DND-41 (cell line): ENCODE results near the gene ABCC3.

Source experiments
- ATAC-seq: fragments of 200-7000 bp; cut with Tn5 transposase; 3 replicates; pipeline ENCODE4 v1.9.1; 2021; ENCODE audit warnings: low read depth; ENCODE audit not compliant: insufficient read depth
- DNase-seq: peaks from one replicate; pipeline ENCODE4 v3.0.0-alpha.2; 2020
- H2AFZ ChIP-seq: 2 replicates; pipeline ENCODE4 v1.6.0; 2012; ENCODE audit warnings: low read depth, low read length
- H3K27ac ChIP-seq: 2 replicates; pipeline ENCODE4 v1.5.1; 2012; ENCODE audit warnings: low read length, inconsistent platforms
- H3K27me3 ChIP-seq: fragments of 200-600 bp; sonication (generic); 2 replicates; pipeline ENCODE4 v1.6.0; 2012; ENCODE audit warnings: low read length, mild to moderate bottlenecking, inconsistent platforms; ENCODE audit not compliant: insufficient read depth, poor library complexity
- H3K36me3 ChIP-seq: 2 replicates; pipeline ENCODE4 v1.5.1; 2012; ENCODE audit warnings: low read length, inconsistent platforms; ENCODE audit not compliant: insufficient read depth
- H3K4me1 ChIP-seq: 2 replicates; pipeline ENCODE4 v1.5.1; 2012; ENCODE audit warnings: mild to moderate bottlenecking, low read length; ENCODE audit not compliant: insufficient read depth
- H3K4me2 ChIP-seq: 2 replicates; pipeline ENCODE4 v1.6.0; 2012; ENCODE audit warnings: mild to moderate bottlenecking, moderate library complexity, low read length, inconsistent platforms; ENCODE audit not compliant: insufficient read depth
- H3K4me3 ChIP-seq, 2 experiments: fragments of 200-600 bp in 1 of 2; shearing (Covaris generic) in 1 of 2; 2 replicates each; pipeline ENCODE4 v1.5.1; 2012 to 2016; ENCODE audit warnings: inconsistent platforms in 2 of 2, low read length in 2 of 2, mild to moderate bottlenecking in 2 of 2, low read depth in 1 of 2, moderate library complexity in 1 of 2
- H3K79me2 ChIP-seq: 2 replicates; pipeline ENCODE4 v1.6.0; 2012; ENCODE audit warnings: low read length, inconsistent platforms; ENCODE audit not compliant: insufficient read depth
- H3K9ac ChIP-seq: 2 replicates; pipeline ENCODE4 v1.6.0; 2012; ENCODE audit warnings: low read depth, mild to moderate bottlenecking, inconsistent platforms, low read length, moderate library complexity
- H3K9me3 ChIP-seq: 2 replicates; pipeline ENCODE4 v1.5.1; 2012; ENCODE audit warnings: low read length, moderate library complexity, mild to moderate bottlenecking, inconsistent platforms; ENCODE audit not compliant: insufficient read depth, severe bottlenecking
- H4K20me1 ChIP-seq: 2 replicates; pipeline ENCODE4 v1.6.0; 2012; ENCODE audit warnings: low read length; ENCODE audit not compliant: insufficient read depth
- EZH2 ChIP-seq: IDR thresholded peaks from 3 replicates; pipeline ENCODE4 v1.6.1; 2012; ENCODE audit warnings: borderline replicate concordance, low read depth, mild to moderate bottlenecking, moderate library complexity, low read length, inconsistent platforms; ENCODE audit not compliant: severe bottlenecking
- TF ChIP-seq, protein P1 (sequence below): IDR thresholded peaks from 2 replicates; pipeline ENCODE4 v1.5.1; 2012; ENCODE audit warnings: borderline replicate concordance, low read length, moderate library complexity, mild to moderate bottlenecking; ENCODE audit not compliant: poor library complexity, severe bottlenecking; ENCODE audit errors: extremely low read depth

The ABCC3 gene

DNA sequence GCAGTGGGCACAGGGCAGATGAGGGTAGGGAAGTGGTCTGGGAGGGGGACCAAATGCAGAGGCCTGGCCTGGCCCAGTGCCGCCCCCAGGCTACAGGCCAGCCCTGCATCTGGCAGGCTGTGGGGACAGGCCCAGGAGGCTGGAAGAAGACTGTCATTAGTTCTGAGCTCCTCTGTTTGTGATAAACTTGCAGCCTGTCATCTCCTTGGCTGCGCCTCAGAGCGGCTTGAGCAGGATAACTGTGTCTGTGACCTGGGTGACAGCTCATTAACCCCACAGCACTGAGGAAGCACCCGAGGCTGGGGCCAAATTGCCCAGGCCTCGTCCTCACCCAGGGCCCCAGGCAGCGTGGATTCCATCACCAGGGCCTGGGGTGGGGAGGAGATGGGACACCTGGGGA is 23.9 kb downstream of the ABCC3 start:
- H3K27ac ChIP-seq, result no peak overlapping the region

DNA sequence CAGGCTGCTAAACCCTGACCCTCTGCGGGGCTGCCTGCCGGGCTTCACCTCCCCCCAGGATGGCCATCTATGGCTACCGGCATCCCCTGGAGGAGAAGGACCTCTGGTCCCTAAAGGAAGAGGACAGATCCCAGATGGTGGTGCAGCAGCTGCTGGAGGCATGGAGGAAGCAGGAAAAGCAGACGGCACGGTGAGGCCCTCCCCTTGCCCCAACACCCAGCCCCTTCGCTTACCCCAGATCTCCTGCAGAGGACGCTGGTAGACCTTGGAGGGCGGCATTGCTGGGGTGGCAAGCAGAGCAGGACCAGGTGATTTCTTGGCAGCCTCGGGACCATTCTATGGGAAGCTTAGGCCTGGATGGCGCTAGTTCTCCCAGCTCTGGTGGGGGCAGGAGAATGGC is 24.5 kb downstream of the ABCC3 start:
- Histone ChIP-seq H3K4me1 (peaks cover 11% of the 10 kb centered on the region), H3K4me2 (no peak overlapping the region), H2AFZ (no peak overlapping the region)

More for the DNA sequence above, 23.9 kb downstream of the ABCC3 start:
- no peaks in the 10 kb centered on the region for H3K36me3 ChIP-seq
- no peaks in the 10 kb centered on the region for H3K27me3 ChIP-seq
- no peak overlapping the region for H3K4me3 ChIP-seq
- DNase-seq, result no peak
- no peak overlapping the region for H3K4me2 ChIP-seq
- no peak overlapping the region for H2AFZ ChIP-seq
- no peak overlapping the region for H3K9ac ChIP-seq
- no peaks in the 10 kb centered on the region for H3K79me2 ChIP-seq
- ATAC-seq, result no peak
- no peaks in the 10 kb centered on the region for H3K9me3 ChIP-seq
- no peaks in the 10 kb centered on the region; the same call in 1 of the 2 replicates for H4K20me1 ChIP-seq
- peaks cover 11% of the 10 kb centered on the region for H3K4me1 ChIP-seq
- no peak for TF ChIP-seq EZH2
- TF ChIP-seq, protein P1, sequence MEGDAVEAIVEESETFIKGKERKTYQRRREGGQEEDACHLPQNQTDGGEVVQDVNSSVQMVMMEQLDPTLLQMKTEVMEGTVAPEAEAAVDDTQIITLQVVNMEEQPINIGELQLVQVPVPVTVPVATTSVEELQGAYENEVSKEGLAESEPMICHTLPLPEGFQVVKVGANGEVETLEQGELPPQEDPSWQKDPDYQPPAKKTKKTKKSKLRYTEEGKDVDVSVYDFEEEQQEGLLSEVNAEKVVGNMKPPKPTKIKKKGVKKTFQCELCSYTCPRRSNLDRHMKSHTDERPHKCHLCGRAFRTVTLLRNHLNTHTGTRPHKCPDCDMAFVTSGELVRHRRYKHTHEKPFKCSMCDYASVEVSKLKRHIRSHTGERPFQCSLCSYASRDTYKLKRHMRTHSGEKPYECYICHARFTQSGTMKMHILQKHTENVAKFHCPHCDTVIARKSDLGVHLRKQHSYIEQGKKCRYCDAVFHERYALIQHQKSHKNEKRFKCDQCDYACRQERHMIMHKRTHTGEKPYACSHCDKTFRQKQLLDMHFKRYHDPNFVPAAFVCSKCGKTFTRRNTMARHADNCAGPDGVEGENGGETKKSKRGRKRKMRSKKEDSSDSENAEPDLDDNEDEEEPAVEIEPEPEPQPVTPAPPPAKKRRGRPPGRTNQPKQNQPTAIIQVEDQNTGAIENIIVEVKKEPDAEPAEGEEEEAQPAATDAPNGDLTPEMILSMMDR, result no peak

DNA sequence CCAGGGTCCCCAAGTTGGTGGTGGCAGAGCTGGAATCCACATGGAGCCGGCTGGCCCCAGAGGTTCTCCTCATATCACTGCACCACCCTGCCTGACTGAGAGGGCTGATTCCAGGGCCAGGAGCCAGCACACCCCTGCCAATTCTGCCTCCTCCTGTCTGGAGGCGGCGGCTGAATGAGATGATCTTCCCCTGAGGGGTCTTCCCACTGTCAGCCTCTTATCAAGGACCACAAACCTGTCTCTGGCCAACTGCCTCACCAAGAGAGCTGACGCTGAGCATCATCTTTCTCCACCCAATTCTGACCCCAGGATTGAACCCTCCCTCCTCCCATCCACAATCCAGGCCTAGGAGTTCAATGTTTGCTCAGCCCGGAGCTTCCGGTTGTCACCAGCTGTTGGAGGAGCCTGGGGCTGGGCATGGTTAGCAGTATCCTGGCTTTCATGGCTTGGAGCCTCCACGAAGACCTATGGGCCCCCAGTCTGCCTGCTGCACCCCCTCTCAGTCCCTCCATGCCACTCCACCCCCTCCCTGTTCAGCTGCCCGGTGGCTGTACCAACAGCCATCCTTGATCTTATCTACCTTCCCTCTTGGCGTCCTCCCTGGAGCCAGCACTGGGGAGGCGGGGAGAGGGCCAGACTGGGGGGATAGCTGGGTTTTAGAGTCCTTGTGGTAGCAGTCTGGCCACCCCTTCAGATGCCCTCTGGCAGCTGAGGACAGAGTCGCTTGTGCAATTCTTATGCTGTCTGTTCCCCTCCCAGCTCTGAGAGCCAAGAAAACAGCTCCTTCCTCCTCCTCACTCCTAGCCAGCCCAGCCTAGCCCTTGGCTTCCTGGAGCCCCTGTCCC is 25.6 kb downstream of the ABCC3 start:
- ATAC-seq, result no peak
- Histone ChIP-seq H3K4me2 (no peak overlapping the region), H3K36me3 (no peaks in the 10 kb centered on the region), H4K20me1 (no peaks in the 10 kb centered on the region; the same call in 1 of the 2 replicates), H3K27ac (no peak overlapping the region), H2AFZ (no peak overlapping the region), H3K4me3 (no peak overlapping the region), H3K27me3 (no peaks in the 10 kb centered on the region), H3K4me1 (peaks cover 11% of the 10 kb centered on the region), H3K9me3 (no peaks in the 10 kb centered on the region), H3K9ac (no peak overlapping the region), H3K79me2 (no peaks in the 10 kb centered on the region)
- TF ChIP-seq, protein P1, result no peak
- TF ChIP-seq EZH2, result no peak
- no peak for DNase-seq

More for the DNA sequence above, 24.5 kb downstream of the ABCC3 start:
- no peak for DNase-seq
- H3K27me3 ChIP-seq, result no peaks in the 10 kb centered on the region
- H3K9me3 ChIP-seq, result no peaks in the 10 kb centered on the region
- no peak overlapping the region for H3K4me3 ChIP-seq
- H4K20me1 ChIP-seq, result no peaks in the 10 kb centered on the region; the same call in 1 of the 2 replicates
- H3K27ac ChIP-seq, result no peak overlapping the region
- H3K79me2 ChIP-seq, result no peaks in the 10 kb centered on the region
- no peak for ATAC-seq
- TF ChIP-seq, protein P1, result no peak
- TF ChIP-seq EZH2, result no peak
- H3K9ac ChIP-seq, result no peak overlapping the region
- H3K36me3 ChIP-seq, result no peaks in the 10 kb centered on the region
